ENCODE measurements around the gene RIN3.

DNA sequence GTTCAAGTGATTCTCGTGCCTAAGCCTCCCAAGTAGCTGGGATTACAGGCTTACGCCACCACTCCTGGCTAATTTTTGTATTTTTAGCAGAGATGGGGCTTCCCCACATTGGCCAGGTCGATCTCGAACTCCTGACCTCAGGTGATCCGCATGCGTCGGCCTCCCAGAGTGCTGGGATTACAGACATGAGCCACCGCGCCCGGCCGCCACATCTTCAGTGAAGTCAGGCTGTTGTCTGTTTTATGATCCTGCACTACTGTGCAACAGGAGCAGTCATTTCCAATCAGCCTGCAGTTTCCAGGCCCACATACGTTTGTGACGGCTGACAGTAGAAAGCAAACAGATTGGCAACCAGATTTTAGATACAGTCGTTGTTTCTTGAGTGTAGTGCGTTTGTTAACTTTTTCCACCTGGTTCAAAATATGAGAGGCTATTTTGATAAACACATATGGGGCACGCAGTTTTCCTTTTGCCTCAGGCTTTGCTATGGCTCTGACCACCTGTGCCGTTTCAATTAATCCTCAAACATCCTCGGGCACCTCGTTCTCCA, 160.1 kb downstream of the RIN3 start:
- TF ChIP-seq, protein P1, sequence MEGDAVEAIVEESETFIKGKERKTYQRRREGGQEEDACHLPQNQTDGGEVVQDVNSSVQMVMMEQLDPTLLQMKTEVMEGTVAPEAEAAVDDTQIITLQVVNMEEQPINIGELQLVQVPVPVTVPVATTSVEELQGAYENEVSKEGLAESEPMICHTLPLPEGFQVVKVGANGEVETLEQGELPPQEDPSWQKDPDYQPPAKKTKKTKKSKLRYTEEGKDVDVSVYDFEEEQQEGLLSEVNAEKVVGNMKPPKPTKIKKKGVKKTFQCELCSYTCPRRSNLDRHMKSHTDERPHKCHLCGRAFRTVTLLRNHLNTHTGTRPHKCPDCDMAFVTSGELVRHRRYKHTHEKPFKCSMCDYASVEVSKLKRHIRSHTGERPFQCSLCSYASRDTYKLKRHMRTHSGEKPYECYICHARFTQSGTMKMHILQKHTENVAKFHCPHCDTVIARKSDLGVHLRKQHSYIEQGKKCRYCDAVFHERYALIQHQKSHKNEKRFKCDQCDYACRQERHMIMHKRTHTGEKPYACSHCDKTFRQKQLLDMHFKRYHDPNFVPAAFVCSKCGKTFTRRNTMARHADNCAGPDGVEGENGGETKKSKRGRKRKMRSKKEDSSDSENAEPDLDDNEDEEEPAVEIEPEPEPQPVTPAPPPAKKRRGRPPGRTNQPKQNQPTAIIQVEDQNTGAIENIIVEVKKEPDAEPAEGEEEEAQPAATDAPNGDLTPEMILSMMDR (IDR thresholded peaks at IDR 0.05), result no peak
- no peak for TF ChIP-seq POLR2A (IDR thresholded peaks at IDR 0.05)
